Activated T-cell treated with anti-CD3 and anti-CD28 coated beads, Interleukin-2, amount 50 U/mL, for 72 hours (primary cell): ENCODE data around the gene WNT9B. TPM values are rescaled to one million over a fixed set of nuclear protein-coding genes. Genes with fewer than 3 reads are reported as not detected.

Source experiments
- ATAC-seq, 2 donors: fragments of 150-1000 bp; cut with Tn5 transposase; replicated peaks in 1 of 2; 2 replicates each; pipeline ENCODE4 v1.10.0; 2021; ENCODE audit warnings: moderate library complexity in 2 of 2, mild to moderate bottlenecking in 1 of 2
- DNase-seq, 2 donors: peaks; one replicate each; pipeline ENCODE4 v3.0.0; 2021 to 2022; ENCODE audit warnings: mixed read lengths in 1 of 2
- H3K27ac Mint-ChIP-seq: one replicate; pipeline ENCODE4 v1.8.0; 2022; ENCODE audit warnings: mild to moderate bottlenecking, moderate library complexity, mixed read lengths
- H3K27me3 Mint-ChIP-seq: one replicate; pipeline ENCODE4 v1.8.0; 2022; ENCODE audit warnings: low read depth, mixed read lengths
- H3K36me3 Mint-ChIP-seq, 2 donors: one replicate each; pipeline ENCODE4 v1.8.0; 2022; ENCODE audit warnings: mixed read lengths in 2 of 2, mild to moderate bottlenecking in 1 of 2; ENCODE audit not compliant: insufficient read depth in 2 of 2
- H3K4me1 Mint-ChIP-seq: one replicate; pipeline ENCODE4 v1.8.0; 2022; ENCODE audit warnings: low read depth, mixed read lengths
- H3K4me3 Mint-ChIP-seq, 2 donors: one replicate each; pipeline ENCODE4 v1.8.0; 2022; ENCODE audit warnings: mild to moderate bottlenecking in 2 of 2, mixed read lengths in 2 of 2, moderate library complexity in 2 of 2
- H3K9me3 Mint-ChIP-seq, 2 donors: one replicate each; pipeline ENCODE4 v1.8.0; 2022; ENCODE audit warnings: mixed read lengths in 2 of 2
- total RNA-seq, 2 donors: library from RNA; stranded (reverse); gene quantifications; one replicate each; pipeline ENCODE4 v1.2.3, GENCODE V29; 2022

Gene WNT9B
- total RNA-seq, 2 donors from 2014 or later, result not detected

- no peak for DNase-seq
- no peaks in the 10 kb centered on the region for H3K27me3 Mint-ChIP-seq
- H3K36me3 Mint-ChIP-seq, result no peaks in the 10 kb centered on the region
- H3K4me1 Mint-ChIP-seq, result no peaks in the 10 kb centered on the region
- no peak overlapping the region for H3K27ac Mint-ChIP-seq
- no peak for ATAC-seq
- H3K9me3 Mint-ChIP-seq, result no peaks in the 10 kb centered on the region
- no peak overlapping the region for H3K4me3 Mint-ChIP-seq
Measured at GRCh38 chr17:46884552-46884951, 33.2 kb downstream of the WNT9B start.

- no peak for ATAC-seq
- Mint-ChIP-seq H3K4me3 (no peak overlapping the region), H3K27ac (no peak overlapping the region), H3K9me3 (no peaks in the 10 kb centered on the region), H3K27me3 (peaks cover 10% of the 10 kb centered on the region), H3K4me1 (no peaks in the 10 kb centered on the region), H3K36me3 (no peaks in the 10 kb centered on the region)
- no peak for DNase-seq
Measured at GRCh38 chr17:46885415-46886309, 34.3 kb downstream of the WNT9B start.

DNA sequence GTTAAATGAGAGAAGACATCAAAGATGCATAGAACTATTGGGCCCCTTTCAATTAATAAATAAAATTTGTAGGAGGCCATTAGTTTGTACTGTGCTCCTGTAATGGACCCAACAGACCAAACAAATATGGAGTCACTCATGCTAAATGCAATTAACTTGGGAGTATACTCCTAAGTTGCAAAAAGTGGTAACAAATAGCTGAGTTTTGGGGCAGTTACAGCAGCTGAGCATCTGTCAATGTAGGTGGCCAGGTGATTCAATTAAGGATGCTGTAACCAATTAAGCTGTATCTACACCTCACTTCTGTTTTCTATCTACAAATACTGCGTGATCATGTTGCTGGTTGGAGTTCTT is 34.9 kb downstream of the WNT9B start:
- no peak for ATAC-seq
- Mint-ChIP-seq H3K4me3 (no peak overlapping the region), H3K9me3 (no peaks in the 10 kb centered on the region), H3K27ac (no peak overlapping the region), H3K27me3 (peaks cover 12% of the 10 kb centered on the region), H3K4me1 (no peaks in the 10 kb centered on the region), H3K36me3 (no peaks in the 10 kb centered on the region)
- no peak for DNase-seq

DNA sequence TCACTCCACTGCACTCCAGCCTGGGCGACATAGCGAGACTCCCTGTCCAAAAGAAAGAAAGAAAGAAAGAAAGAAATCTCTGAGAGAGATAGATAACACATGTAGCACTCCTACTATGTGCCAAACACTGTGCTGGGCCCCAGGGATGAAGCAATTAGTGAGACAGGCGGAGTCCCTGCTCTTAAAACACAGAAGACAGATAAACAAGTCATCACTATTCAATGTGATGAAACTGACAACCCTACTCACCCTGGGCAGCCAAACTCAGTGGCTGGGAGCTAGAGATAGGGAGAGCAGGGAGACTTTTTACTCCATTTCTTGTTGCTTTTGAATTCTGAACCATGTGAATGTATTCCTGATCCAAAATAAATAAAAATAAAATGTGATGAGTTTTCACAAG is 36.3 kb downstream of the WNT9B start:
- Mint-ChIP-seq H3K27me3 (peaks cover 20% of the 10 kb centered on the region), H3K36me3 (no peaks in the 10 kb centered on the region), H3K9me3 (no peaks in the 10 kb centered on the region), H3K4me1 (no peaks in the 10 kb centered on the region), H3K27ac (no peak overlapping the region), H3K4me3 (no peak overlapping the region)
- no peak for ATAC-seq
- DNase-seq, result no peak

GRCh38 chr17:46888727-46889126 is 37.3 kb downstream of the WNT9B start:
- Mint-ChIP-seq H3K36me3 (no peaks in the 10 kb centered on the region), H3K27ac (no peak overlapping the region), H3K9me3 (no peaks in the 10 kb centered on the region), H3K4me1 (no peaks in the 10 kb centered on the region), H3K27me3 (peaks cover 28% of the 10 kb centered on the region), H3K4me3 (no peak overlapping the region)
- DNase-seq (no peak), ATAC-seq (no peak)

GRCh38 chr17:46889519-46889918 is 38.1 kb downstream of the WNT9B start:
- Mint-ChIP-seq H3K9me3 (no peaks in the 10 kb centered on the region), H3K4me3 (no peak overlapping the region), H3K27ac (no peak overlapping the region), H3K4me1 (no peaks in the 10 kb centered on the region), H3K27me3 (peaks cover 28% of the 10 kb centered on the region), H3K36me3 (no peaks in the 10 kb centered on the region)
- DNase-seq (no peak), ATAC-seq (no peak)

DNA sequence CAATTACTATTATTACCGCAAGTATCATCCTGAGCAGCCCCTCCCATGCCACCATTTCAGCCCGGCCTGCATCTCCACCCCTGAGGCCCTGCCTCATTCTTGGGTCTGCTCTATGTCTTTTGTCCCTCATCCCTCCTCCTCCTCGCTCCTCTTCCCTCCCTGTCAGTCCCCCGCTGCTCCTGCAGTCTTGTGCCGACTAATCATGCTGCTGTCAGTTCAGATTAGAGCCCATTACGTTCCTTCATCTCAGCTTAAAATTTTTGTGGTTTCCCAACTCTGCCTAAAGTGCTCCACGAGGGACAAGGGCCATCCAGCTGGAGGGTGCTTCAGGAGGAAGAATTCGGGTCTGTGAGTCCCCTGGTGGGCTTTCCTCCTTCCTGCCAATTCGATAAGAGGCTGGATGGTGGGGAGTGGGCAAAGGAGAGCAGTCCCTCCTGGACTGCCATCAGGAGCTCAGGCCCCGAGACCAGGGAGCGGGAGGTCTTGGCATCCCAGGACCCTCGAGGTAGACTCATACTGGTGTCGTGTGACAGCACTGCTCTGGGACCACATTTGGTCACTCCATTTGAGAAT is 38.7 kb downstream of the WNT9B start:
- Mint-ChIP-seq H3K27ac (no peak overlapping the region), H3K36me3 (no peaks in the 10 kb centered on the region), H3K9me3 (no peaks in the 10 kb centered on the region), H3K27me3 (peaks cover 28% of the 10 kb centered on the region), H3K4me1 (no peaks in the 10 kb centered on the region), H3K4me3 (no peak overlapping the region)
- no peak for ATAC-seq
- no peak for DNase-seq

DNA sequence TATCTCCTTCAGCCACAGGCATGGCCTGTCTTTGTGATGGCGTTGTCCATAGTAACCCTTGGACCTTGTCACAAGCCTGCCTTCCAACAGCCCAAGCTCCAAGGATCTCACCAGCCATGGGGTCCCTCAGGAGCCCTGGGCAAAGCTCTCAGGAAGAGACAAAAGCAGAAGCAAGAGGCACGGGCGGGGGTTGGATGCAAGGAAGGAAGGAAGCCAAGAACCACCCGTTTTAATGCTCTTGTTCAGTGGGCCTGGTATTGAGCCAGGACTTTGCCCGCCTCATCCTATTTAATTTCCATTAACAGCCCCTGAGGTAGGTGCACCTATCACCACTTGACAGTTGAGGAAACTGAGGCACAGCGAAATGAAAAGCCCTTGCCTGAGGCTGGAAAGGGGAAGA is 39.3 kb downstream of the WNT9B start:
- no peak overlapping the region for H3K4me3 Mint-ChIP-seq
- DNase-seq (no peak), ATAC-seq (no peak)
- peaks cover 28% of the 10 kb centered on the region for H3K27me3 Mint-ChIP-seq
- H3K4me1 Mint-ChIP-seq, result no peaks in the 10 kb centered on the region
- no peaks in the 10 kb centered on the region for H3K36me3 Mint-ChIP-seq
- H3K27ac Mint-ChIP-seq, result no peak overlapping the region
- H3K9me3 Mint-ChIP-seq, result no peaks in the 10 kb centered on the region

DNA sequence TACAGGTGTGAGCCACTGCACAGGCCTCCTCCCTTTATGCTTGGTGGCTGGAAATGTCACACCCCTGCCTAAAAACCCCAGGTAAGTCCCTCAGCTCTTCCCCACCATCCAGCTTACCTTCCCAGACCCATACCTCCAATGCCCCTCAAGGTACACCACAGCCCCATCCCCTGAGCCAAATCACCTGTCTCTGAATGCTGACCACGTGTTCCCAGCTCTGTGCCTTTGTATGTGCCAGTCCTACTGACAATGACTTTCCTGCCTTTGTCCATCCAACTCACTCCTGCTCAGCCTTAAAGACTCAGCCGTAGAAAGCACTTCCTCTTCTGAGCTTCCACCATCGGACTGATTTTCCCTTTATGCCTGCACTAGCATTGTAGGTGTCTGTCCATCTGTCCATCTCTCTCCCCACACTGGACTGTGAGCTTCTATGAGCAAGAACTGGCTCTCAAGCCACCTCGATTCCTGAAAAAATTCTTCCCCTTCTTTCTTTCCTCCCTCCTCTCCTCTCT is 40.9 kb downstream of the WNT9B start:
- peaks cover 28% of the 10 kb centered on the region for H3K27me3 Mint-ChIP-seq
- no peak overlapping the region for H3K27ac Mint-ChIP-seq
- DNase-seq (no peak), ATAC-seq (no peak)
- H3K4me3 Mint-ChIP-seq, result no peak overlapping the region
- H3K9me3 Mint-ChIP-seq, result no peaks in the 10 kb centered on the region
- no peaks in the 10 kb centered on the region for H3K36me3 Mint-ChIP-seq
- no peaks in the 10 kb centered on the region for H3K4me1 Mint-ChIP-seq

DNA sequence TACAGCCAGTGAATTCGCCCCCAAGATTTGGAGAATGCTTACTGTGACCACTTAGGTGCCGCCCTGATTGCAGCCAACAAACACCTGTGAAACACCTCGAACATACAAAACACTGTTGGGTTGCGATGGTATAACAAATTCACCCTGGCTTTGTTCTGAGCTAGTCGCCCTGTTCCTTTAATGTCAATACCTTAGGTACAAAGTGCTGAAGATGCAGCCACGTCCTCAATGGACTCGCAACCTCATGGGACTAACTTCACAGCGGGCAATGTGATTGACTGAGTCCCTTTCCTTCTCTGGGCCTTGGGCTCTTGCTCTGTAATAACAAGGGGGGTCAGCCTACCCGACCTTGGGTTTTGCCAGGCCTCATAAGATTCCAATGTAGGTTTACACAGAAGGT is 42.6 kb downstream of the WNT9B start:
- Mint-ChIP-seq H3K27ac (no peak overlapping the region), H3K4me3 (no peak overlapping the region), H3K9me3 (no peaks in the 10 kb centered on the region), H3K36me3 (no peaks in the 10 kb centered on the region), H3K27me3 (peaks cover 28% of the 10 kb centered on the region), H3K4me1 (no peaks in the 10 kb centered on the region)
- ATAC-seq (no peak), DNase-seq (no peak)

DNA sequence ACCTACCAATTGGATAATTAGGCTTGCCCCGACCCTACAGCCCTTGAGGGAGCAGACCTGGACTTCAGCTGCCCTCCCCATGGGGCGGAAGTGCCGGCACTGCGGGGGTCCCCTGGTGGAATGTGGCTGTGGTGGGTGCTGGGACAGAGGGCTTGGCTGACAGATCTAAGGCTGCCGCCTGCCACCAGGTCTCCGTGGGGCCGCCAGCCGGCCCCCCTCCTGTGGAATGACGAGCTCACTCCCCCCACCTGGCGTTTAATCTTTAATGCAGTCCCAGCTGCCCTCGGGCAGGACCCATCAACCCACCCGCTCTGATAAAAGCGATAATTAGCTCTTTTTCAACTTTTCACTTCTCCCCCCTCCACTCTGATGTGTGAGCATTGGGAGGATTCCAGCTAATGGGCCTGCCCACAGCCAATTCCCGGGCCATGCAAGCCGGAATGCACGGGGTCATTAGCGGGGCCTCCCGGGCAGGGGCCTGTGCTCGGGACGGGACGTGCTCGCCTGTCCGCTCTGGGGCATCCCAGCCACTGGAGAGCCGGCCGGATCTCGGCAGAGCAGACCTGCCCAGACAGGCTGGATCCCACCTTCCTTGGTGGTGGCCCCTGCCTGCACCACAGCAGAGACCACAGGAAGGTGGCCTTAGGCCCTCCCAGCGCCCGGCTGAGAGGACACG is 43.2 kb downstream of the WNT9B start:
- no peak overlapping the region for H3K4me3 Mint-ChIP-seq
- ATAC-seq (no peak), DNase-seq (no peak)
- no peaks in the 10 kb centered on the region for H3K36me3 Mint-ChIP-seq
- H3K4me1 Mint-ChIP-seq, result no peaks in the 10 kb centered on the region
- H3K27ac Mint-ChIP-seq, result no peak overlapping the region
- H3K27me3 Mint-ChIP-seq, result peaks cover 28% of the 10 kb centered on the region
- no peaks in the 10 kb centered on the region for H3K9me3 Mint-ChIP-seq

- no peaks in the 10 kb centered on the region for H3K9me3 Mint-ChIP-seq
- H3K27me3 Mint-ChIP-seq, result peaks cover 23% of the 10 kb centered on the region
- H3K4me1 Mint-ChIP-seq, result no peaks in the 10 kb centered on the region
- no peak overlapping the region for H3K27ac Mint-ChIP-seq
- ATAC-seq (no peak), DNase-seq (no peak)
- H3K36me3 Mint-ChIP-seq, result no peaks in the 10 kb centered on the region
- H3K4me3 Mint-ChIP-seq, result no peak overlapping the region
Measured at GRCh38 chr17:46895171-46895570, 43.8 kb downstream of the WNT9B start.

DNA sequence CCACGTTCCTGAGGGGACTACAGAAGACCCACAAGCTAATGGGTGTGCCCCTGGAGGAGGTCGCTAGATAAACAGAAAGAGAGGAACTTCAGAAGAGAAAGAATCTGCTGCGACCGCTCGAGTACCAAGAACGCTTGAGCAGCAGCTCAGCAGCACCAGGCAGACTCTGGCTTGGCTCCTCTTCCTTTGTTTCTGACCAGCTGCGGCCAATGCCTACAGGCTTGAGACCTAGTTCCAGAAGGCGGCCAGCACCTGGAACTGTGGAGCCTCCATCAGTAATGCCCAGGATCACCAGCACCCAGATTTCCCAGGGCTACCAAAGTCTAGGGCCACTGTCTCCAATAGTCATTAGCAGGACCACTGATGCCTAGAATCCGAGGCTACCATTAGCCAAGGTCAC is 45.6 kb downstream of the WNT9B start:
- no peak overlapping the region for H3K4me3 Mint-ChIP-seq
- peaks cover 16% of the 10 kb centered on the region for H3K27me3 Mint-ChIP-seq
- DNase-seq, result no peak
- no peak for ATAC-seq
- H3K27ac Mint-ChIP-seq, result no peak overlapping the region
- H3K36me3 Mint-ChIP-seq, result no peaks in the 10 kb centered on the region
- H3K4me1 Mint-ChIP-seq, result no peaks in the 10 kb centered on the region
- no peaks in the 10 kb centered on the region for H3K9me3 Mint-ChIP-seq
